Colonic mucosa (tissue), 4 donors: ENCODE measurements around the gene PHETA2. TPM values are rescaled to one million over a fixed set of nuclear protein-coding genes. Genes with fewer than 3 reads are reported as not detected.

ENCODE experiments used
- DNase-seq: peaks from one replicate; pipeline ENCODE4 v3.0.0-alpha.2; 2020
- H3K27ac ChIP-seq: fragments of 200-600 bp; one replicate; pipeline ENCODE4 v1.8.0; 2021
- H3K27me3 ChIP-seq: fragments of 200-600 bp; one replicate; pipeline ENCODE4 v1.8.0; 2021
- H3K36me3 ChIP-seq: fragments of 200-600 bp; one replicate; pipeline ENCODE4 v1.8.0; 2021
- H3K4me1 ChIP-seq: fragments of 200-600 bp; one replicate; pipeline ENCODE4 v1.8.0; 2021; ENCODE audit warnings: mild to moderate bottlenecking
- H3K4me3 ChIP-seq: fragments of 200-600 bp; one replicate; pipeline ENCODE4 v1.8.0; 2021
- H3K9ac ChIP-seq, 2 donors: one replicate each; pipeline ENCODE4 v1.7.0; 2013; ENCODE audit warnings: control low read depth in 2 of 2, low read depth in 2 of 2, low read length in 2 of 2
- H3K9me3 ChIP-seq: fragments of 200-600 bp; one replicate; pipeline ENCODE4 v1.8.0; 2021
- CTCF ChIP-seq: fragments of 200-600 bp; IDR thresholded peaks from one replicate; pipeline ENCODE4 v1.8.0; 2022; ENCODE audit warnings: antibody characterized with exemption, mild to moderate bottlenecking
- intact Hi-C: fragments of 100-400 bp; cut with DNase I; formaldehyde crosslinking; loops from one replicate; pipeline ENCODE4 v1.14.1; 2022
- total RNA-seq, 2 donors: library from RNA; stranded (reverse); fragmentation: NEBNext Ultra II Directional in 1 of 2; extraction: Animal tissue kit (Norgen Biotek cat#: 25700) in 1 of 2; gene quantifications; one replicate each; pipeline ENCODE4 v1.2.1, GENCODE V29; 2021
- donor health status: healthy.
- donor health status: DM: no; HTN: no; CAD: no.
- donor health status: DM: no; HTN: no; CAD: no.

The PHETA2 gene
- total RNA-seq, 2 donors from 2014 or later = 11.6 to 15.2 TPM

- TF ChIP-seq CTCF = no peak
- H3K4me1 ChIP-seq = no peaks in the 10 kb centered on the region
- H3K36me3 ChIP-seq = no peaks in the 10 kb centered on the region
- no peak overlapping the region for H3K9ac ChIP-seq
- no peak overlapping the region for H3K4me3 ChIP-seq
- H3K9me3 ChIP-seq = no peaks in the 10 kb centered on the region
- H3K27me3 ChIP-seq = no peaks in the 10 kb centered on the region
- intact Hi-C loops = no loop called here
- no peak overlapping the region for H3K27ac ChIP-seq
- no peak for DNase-seq
Observed at GRCh38 chr22:42039271-42039670, 34.8 kb upstream of the PHETA2 start.

GRCh38 chr22:42041784-42042183 lies 32.3 kb upstream of the PHETA2 start:
- Histone ChIP-seq H3K9me3 (no peaks in the 10 kb centered on the region), H3K4me3 (no peak overlapping the region), H3K9ac (no peak overlapping the region), H3K27me3 (no peaks in the 10 kb centered on the region), H3K36me3 (no peaks in the 10 kb centered on the region), H3K4me1 (no peaks in the 10 kb centered on the region), H3K27ac (no peak overlapping the region)
- intact Hi-C loops = no loop called here
- no peak for TF ChIP-seq CTCF
- DNase-seq = no peak

- intact Hi-C loops = no loop called here
- Histone ChIP-seq H3K4me3 (no peak overlapping the region), H3K36me3 (no peaks in the 10 kb centered on the region), H3K27ac (no peak overlapping the region), H3K9ac (no peak overlapping the region), H3K27me3 (no peaks in the 10 kb centered on the region), H3K4me1 (no peaks in the 10 kb centered on the region), H3K9me3 (no peaks in the 10 kb centered on the region)
- no peak for DNase-seq
- no peak for TF ChIP-seq CTCF
Observed at GRCh38 chr22:42050641-42051180, 23.3 kb upstream of the PHETA2 start.

GRCh38 chr22:42052765-42053164 lies 21.3 kb upstream of the PHETA2 start:
- H3K4me3 ChIP-seq = no peak overlapping the region
- H3K9ac ChIP-seq = no peak overlapping the region
- H3K36me3 ChIP-seq = no peaks in the 10 kb centered on the region
- no peaks in the 10 kb centered on the region for H3K9me3 ChIP-seq
- H3K27me3 ChIP-seq = no peaks in the 10 kb centered on the region
- no peak overlapping the region for H3K27ac ChIP-seq
- intact Hi-C loops = no loop called here
- no peaks in the 10 kb centered on the region for H3K4me1 ChIP-seq
- DNase-seq = no peak
- no peak for TF ChIP-seq CTCF

GRCh38 chr22:42056757-42057511 lies 17.1 kb upstream of the PHETA2 start:
- Histone ChIP-seq H3K36me3 (peaks cover 8% of the 10 kb centered on the region), H3K27me3 (no peaks in the 10 kb centered on the region), H3K4me1 (no peaks in the 10 kb centered on the region), H3K4me3 (no peak overlapping the region), H3K9ac (no peak overlapping the region), H3K9me3 (no peaks in the 10 kb centered on the region), H3K27ac (no peak overlapping the region)
- no peak for TF ChIP-seq CTCF
- intact Hi-C loops = no loop called here
- no peak for DNase-seq
